GM21576 (cell line): ENCODE results near the gene FAM3B.

ENCODE experiments used
- ATAC-seq: cut with Tn5 transposase; IDR thresholded peaks from one replicate; pipeline ENCODE4 v1.9.1; 2021; ENCODE audit warnings: mild to moderate bottlenecking, moderate library complexity; ENCODE audit not compliant: unreplicated experiment

The FAM3B gene

GRCh38 chr21:41390043-41390639 is 73.5 kb downstream of the FAM3B start:
- ATAC-seq = no peak

- ATAC-seq = no peak
Observed at GRCh38 chr21:41393876-41394465, 77.4 kb downstream of the FAM3B start.

- ATAC-seq = no peak
Observed at GRCh38 chr21:41396558-41397075, 80.0 kb downstream of the FAM3B start.

- ATAC-seq = no peak
Observed at GRCh38 chr21:41397471-41397891, 80.9 kb downstream of the FAM3B start.

- no peak for ATAC-seq
Observed at GRCh38 chr21:41398251-41398650, 81.7 kb downstream of the FAM3B start.

GRCh38 chr21:41398831-41399230 is 82.2 kb downstream of the FAM3B start:
- no peak for ATAC-seq

- ATAC-seq = no peak
Observed at GRCh38 chr21:41399246-41399800, 82.7 kb downstream of the FAM3B start.

GRCh38 chr21:41402231-41402630 is 85.6 kb downstream of the FAM3B start:
- ATAC-seq = no peak

GRCh38 chr21:41402796-41403195 is 86.2 kb downstream of the FAM3B start:
- no peak for ATAC-seq

- no peak for ATAC-seq
Observed at GRCh38 chr21:41403331-41403730, 86.7 kb downstream of the FAM3B start.

GRCh38 chr21:41403966-41404365 is 87.4 kb downstream of the FAM3B start:
- ATAC-seq = no peak

GRCh38 chr21:41405321-41405720 is 88.7 kb downstream of the FAM3B start:
- no peak for ATAC-seq

- no peak for ATAC-seq
Observed at GRCh38 chr21:41406340-41406739, 89.7 kb downstream of the FAM3B start.
